Frontal cortex (tissue), 4 donors: Measurements from ENCODE around the gene DNAH2. TPM values are rescaled to one million over a fixed set of nuclear protein-coding genes. Genes with fewer than 3 reads are reported as not detected.
A peak's percentile ranks its signal among the peaks of the same experiment; 100 is the strongest.

ENCODE experiments used
- DNase-seq, 2 donors: peaks; one replicate each; pipeline ENCODE4 v3.0.0; 2012; ENCODE audit warnings: low spot score in 2 of 2
- FAIRE-seq: peaks from 2 replicates; lab custom pipeline; 2012; peaks lifted over from hg19 to GRCh38; lab: Jason Lieb, UNC
- total RNA-seq: library from RNA; depleted of rRNA; stranded (reverse); fragments of >200 nt; gene quantifications from one replicate; pipeline ENCODE4 v1.2.3, GENCODE V29; 2014
- donor health status: control.
- donor health status: control.
- donor health status: control.

The DNAH2 gene
- 1.2 TPM for total RNA-seq

- DNase-seq (peak; percentile 61 to 74), FAIRE-seq (no peak)
Observed at GRCh38 chr17:7716901-7717755, at the start of gene DNAH2. TSS of gene DNAH2 (plus strand) at chr17:7717744. CDS start at chr17:7719735, 1,991 bp downstream.

DNA sequence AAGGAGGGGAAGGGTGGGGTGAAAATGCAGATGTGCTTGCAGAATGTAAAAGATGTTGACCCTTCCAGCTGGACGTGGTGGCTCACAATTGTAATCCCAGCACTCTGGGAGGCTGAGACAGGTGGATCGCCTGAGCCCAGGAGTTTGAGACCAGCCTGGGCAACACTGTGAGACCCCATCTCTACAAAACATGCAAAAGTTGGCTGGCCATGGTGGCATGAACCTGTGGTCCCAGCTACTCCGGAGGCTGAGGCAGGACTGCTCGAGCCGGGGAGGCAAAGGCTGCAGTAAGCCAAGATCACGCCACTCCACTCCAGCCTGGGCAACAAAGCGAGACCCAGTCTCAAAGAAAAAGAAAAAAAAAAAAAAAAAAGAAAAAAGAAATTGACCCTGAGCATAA, 49.1 kb upstream of the DNAH2 start:
- no peak for FAIRE-seq
- no peak for DNase-seq

GRCh38 chr17:7673239-7673638, 44.3 kb upstream of the DNAH2 start:
- DNase-seq (no peak), FAIRE-seq (no peak)

GRCh38 chr17:7674934-7675333, 42.6 kb upstream of the DNAH2 start:
- no peak for DNase-seq
- FAIRE-seq = no peak

- FAIRE-seq (no peak), DNase-seq (no peak)
Observed at GRCh38 chr17:7676533-7676932, 41.0 kb upstream of the DNAH2 start.

GRCh38 chr17:7677388-7678067, 40.0 kb upstream of the DNAH2 start:
- DNase-seq (no peak), FAIRE-seq (no peak)

GRCh38 chr17:7684851-7685532, 32.6 kb upstream of the DNAH2 start:
- FAIRE-seq = no peak
- no peak for DNase-seq

DNA sequence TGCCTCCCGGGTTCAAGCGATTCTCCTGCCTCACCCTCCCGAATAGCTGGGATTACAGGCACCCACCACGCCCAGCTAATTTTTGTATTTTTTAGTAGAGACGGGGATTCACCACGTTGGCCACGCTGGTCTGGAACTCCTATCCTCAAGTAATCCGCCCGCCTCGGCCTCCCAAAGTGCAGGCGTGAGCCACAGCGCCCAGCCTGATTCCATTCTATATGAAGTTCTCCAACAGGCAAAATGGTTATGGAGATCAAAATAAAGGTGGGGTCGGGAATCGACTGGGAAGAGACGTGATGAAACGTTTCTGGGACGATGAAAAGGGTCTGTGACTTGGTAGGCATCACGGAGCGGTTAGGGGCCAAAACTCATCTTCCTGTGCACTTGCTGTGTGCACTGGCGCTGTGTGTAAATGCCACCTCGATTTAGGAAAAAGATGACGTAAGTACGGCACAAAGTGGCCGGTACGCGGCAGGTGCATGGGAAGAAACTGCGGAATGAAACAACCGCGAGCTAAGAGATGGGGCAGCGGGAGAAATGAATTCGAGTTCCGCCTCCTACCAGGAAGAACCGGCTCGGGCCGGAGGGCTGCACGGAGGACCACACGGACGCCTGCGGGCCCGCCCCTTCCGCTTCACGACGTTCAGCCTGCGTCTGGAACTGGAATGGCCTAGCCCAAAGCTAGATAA, 31.9 kb upstream of the DNAH2 start:
- DNase-seq (peak; percentile 73 to 81), FAIRE-seq (no peak)

DNA sequence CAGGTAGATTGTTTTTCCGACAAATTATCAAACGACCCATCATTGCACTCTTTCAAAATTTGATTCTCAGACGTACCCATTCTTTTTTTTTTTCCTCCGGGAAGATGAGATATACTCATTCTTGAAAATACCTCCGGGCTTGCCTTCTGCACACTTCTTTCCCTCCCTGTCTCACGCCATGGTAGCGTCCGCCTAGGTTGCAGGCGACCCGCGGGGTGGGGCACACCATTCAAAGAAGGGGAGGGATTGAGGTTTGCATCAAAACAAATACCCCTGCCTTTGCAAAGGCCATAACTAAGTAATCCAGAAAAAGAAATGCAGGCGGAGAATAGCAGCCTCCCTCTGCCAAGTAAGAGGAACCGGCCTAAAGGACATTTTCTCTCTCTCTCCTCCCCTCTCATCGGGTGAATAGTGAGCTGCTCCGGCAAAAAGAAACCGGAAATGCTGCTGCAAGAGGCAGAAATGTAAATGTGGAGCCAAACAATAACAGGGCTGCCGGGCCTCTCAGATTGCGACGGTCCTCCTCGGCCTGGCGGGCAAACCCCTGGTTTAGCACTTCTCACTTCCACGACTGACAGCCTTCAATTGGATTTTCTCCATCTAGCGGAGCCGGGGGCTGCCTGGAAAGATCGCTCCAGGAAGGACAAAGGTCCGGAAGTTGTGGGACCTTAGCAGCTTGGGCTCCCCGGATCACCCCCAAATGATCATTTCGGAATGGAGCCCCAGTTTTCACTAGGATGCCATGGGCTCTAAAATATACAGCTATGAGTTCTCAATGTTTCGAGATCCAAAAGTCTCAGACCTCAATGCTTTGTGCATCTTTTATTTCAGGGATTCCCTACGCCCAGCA, 31.1 kb upstream of the DNAH2 start:
- FAIRE-seq (no peak), DNase-seq (peak; percentile 60 to 62)

DNA sequence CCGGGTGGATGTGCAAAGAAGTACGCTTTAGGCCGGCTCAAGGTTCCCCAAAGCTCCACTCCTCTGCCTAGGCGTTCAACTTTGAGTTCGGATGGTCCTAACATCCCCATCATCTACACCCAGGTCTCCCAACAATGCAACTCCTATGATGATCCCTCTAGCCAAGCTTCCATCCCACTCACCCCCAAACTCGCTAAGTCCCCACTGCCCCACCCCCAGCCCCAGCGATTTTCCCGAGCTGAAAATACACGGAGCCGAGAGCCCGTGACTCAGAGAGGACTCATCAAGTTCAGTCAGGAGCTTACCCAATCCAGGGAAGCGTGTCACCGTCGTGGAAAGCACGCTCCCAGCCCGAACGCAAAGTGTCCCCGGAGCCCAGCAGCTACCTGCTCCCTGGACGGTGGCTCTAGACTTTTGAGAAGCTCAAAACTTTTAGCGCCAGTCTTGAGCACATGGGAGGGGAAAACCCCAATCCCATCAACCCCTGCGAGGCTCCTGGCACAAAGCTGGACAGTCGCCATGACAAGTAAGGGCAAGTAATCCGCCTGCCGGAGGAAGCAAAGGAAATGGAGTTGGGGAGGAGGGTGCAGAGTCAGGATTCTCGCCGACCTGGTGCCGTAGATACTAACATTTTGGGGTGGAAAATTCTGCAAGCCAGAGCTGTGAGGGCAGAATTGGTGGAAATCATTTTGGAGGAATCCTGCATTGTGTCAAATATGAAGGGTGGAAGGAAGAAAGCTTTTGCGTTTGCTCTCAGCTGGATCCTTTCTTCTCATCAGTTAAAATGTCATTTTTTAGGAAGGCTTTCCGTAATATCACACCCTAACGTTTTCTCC, 30.3 kb upstream of the DNAH2 start, which contains the start of gene TP53:
TP53 (minus strand) TSS at position 419 of the 836 bp plus-strand sequence. CDS start 10,896 bp downstream, outside the sequence.
- DNase-seq = peak; percentile 47 to 59
- no peak for FAIRE-seq

- peak; percentile 39 for FAIRE-seq
- DNase-seq = peak; percentile 83 to 93
Observed at GRCh38 chr17:7687908-7688807, 29.4 kb upstream of the DNAH2 start, which contains the start of gene WRAP53. TSS of gene WRAP53 (plus strand) at chr17:7688477. CDS start at chr17:7688649, 172 bp downstream.

DNA sequence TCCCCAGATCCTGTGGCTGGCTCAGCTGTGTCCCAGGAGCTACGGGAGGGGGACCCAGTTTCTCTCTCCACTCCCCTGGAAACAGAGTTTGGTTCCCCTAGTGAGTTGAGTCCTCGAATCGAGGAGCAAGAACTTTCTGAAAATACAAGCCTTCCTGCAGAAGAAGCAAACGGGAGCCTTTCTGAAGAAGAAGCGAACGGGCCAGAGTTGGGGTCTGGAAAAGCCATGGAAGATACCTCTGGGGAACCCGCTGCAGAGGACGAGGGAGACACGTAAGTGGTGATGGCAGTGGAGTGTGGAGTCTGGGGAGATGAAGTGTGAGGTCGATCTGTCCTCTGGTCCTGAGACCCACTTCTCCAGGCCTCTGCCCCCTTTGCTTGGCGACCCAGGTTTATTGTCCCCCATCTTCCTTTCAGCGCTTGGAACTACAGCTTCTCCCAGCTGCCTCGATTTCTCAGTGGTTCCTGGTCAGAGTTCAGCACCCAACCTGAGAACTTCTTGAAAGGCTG, 28.7 kb upstream of the DNAH2 start:
- FAIRE-seq (no peak), DNase-seq (no peak)

- no peak for FAIRE-seq
- no peak for DNase-seq
Observed at GRCh38 chr17:7695586-7695985, 22.0 kb upstream of the DNAH2 start.

GRCh38 chr17:7697828-7698588, 19.5 kb upstream of the DNAH2 start:
- DNase-seq = no peak
- FAIRE-seq = no peak

GRCh38 chr17:7700510-7700909, 17.0 kb upstream of the DNAH2 start:
- FAIRE-seq (no peak), DNase-seq (no peak)

DNA sequence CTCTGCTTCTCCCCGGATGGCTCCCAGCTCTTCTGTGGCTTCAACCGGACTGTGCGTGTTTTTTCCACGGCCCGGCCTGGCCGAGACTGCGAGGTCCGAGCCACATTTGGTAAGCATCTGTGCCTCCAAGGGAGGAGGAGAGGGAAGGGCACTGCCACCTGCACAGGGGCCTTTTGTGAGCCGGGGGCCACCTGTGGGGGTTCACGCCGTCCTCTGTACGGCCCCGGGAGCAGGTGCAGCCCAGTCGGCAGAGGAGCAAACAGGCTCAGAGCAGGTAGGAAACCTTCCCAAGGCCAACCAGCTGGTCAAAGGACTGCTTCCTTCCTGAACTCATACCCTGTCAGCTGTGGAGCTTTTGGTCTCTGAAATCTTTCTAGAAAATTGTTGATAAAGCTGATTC, 15.9 kb upstream of the DNAH2 start:
- no peak for DNase-seq
- no peak for FAIRE-seq
